Esophagus squamous epithelium (tissue), 4 donors: Measurements from ENCODE around the gene CSF1R.

Experiments used
- POLR2A ChIP-seq, 4 donors: fragments of 450-650 bp; IDR thresholded peaks; one replicate each; pipeline ENCODE4 v1.6.1; 2017; ENCODE audit warnings: antibody characterized with exemption in 4 of 4, mild to moderate bottlenecking in 4 of 4, moderate library complexity in 3 of 4
- TF ChIP-seq, protein P1 (sequence below), 6 experiments: fragments of 450-650 bp in 4 of 6; fragments of 200-600 bp in 2 of 6; sonication (generic) in 2 of 6; IDR thresholded peaks; one replicate each; pipeline ENCODE4 v1.5.1; 2016 to 2019; ENCODE audit warnings: antibody characterized with exemption in 6 of 6, mild to moderate bottlenecking in 4 of 6, moderate library complexity in 4 of 6

DNA sequence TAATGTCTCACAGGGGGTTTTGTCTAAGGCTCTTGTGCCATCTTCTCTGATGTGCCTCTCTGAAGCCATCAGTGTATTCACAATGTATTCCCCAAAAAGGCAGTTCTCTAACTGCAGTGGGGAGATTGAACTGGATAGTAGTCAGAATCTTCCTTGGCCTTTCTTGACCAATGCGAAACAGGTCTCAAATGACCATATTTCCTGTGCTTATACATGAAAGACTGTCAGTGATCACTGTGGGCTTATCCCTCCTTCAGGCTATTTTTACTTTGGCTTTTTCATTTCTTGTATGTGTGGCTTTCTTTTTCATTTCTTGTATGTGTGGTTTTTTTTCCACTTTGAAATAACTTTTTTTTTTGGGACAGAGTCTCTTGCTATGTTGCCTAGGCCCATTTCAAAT lies 66.1 kb downstream of the CSF1R start:
- TF ChIP-seq, protein P1, sequence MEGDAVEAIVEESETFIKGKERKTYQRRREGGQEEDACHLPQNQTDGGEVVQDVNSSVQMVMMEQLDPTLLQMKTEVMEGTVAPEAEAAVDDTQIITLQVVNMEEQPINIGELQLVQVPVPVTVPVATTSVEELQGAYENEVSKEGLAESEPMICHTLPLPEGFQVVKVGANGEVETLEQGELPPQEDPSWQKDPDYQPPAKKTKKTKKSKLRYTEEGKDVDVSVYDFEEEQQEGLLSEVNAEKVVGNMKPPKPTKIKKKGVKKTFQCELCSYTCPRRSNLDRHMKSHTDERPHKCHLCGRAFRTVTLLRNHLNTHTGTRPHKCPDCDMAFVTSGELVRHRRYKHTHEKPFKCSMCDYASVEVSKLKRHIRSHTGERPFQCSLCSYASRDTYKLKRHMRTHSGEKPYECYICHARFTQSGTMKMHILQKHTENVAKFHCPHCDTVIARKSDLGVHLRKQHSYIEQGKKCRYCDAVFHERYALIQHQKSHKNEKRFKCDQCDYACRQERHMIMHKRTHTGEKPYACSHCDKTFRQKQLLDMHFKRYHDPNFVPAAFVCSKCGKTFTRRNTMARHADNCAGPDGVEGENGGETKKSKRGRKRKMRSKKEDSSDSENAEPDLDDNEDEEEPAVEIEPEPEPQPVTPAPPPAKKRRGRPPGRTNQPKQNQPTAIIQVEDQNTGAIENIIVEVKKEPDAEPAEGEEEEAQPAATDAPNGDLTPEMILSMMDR (IDR thresholded peaks at IDR 0.05): no peak
- no peak for TF ChIP-seq POLR2A (IDR thresholded peaks at IDR 0.05)
